Measurements from ENCODE around the gene CLOCK.

CLOCK gene

GRCh38 chr4:55437823-55438222 lies 108.9 kb downstream of the CLOCK start:
- no peaks in the 10 kb centered on the region for H3K9me3 ChIP-seq (replicated peaks in 1 of 2; ENCODE audit: control insufficient read depth in 2 of 2, insufficient read depth in 1 of 2, low read depth in 1 of 2, low read length in 2 of 2)
- no peak for DNase-seq (ENCODE audit: low spot score)
- H2BK15ac ChIP-seq (ENCODE audit: low read length) = no peak overlapping the region
- no peak overlapping the region for H2BK5ac ChIP-seq (ENCODE audit: low read length)
- H3K4me2 ChIP-seq (ENCODE audit: insufficient read depth, low read length, poor library complexity, severe bottlenecking) = no peak overlapping the region
- H3K18ac ChIP-seq (ENCODE audit: low read length) = no peak overlapping the region
- no peaks in the 10 kb centered on the region for H3K27me3 ChIP-seq (ENCODE audit: control insufficient read depth in 3 of 3, insufficient read depth in 3 of 3, low read depth in 1 of 3, low read length in 3 of 3)
- H3K4me3 ChIP-seq (ENCODE audit: low read length in 2 of 2) = no peak overlapping the region
- H3K27ac ChIP-seq (replicated peaks; ENCODE audit: low read length) = no peak overlapping the region
- H2BK12ac ChIP-seq (ENCODE audit: low read length) = no peak overlapping the region
- no peak overlapping the region for H2AK5ac ChIP-seq (ENCODE audit: low read depth, low read length)
- peaks cover 9 to 100% of the 10 kb centered on the region in 2 donors for H3K36me3 ChIP-seq (replicated peaks in 1 of 2; ENCODE audit: control insufficient read depth in 2 of 2, insufficient read depth in 2 of 2, low read length in 2 of 2)
- H2AFZ ChIP-seq (ENCODE audit: low read length) = no peak overlapping the region
- H3K9ac ChIP-seq (ENCODE audit: low read depth, low read length, poor library complexity) = no peak overlapping the region
- H4K8ac ChIP-seq (ENCODE audit: low read depth, low read length) = no peak overlapping the region
- H3K4me1 ChIP-seq (ENCODE audit: control insufficient read depth in 2 of 2, insufficient read depth in 1 of 2, low read depth in 1 of 2, low read length in 2 of 2) = no peaks in the 10 kb centered on the region
- H3K4ac ChIP-seq (ENCODE audit: low read length) = no peak overlapping the region
- no peak overlapping the region for H2BK120ac ChIP-seq (ENCODE audit: low read depth, low read length)
- no peak overlapping the region for H3K14ac ChIP-seq (ENCODE audit: low read length)
- no CpG with 5 or more reads among the region's 3 CpGs for WGBS, 2 donors (ENCODE audit: extremely low coverage in 2 of 2, insufficient read length in 2 of 2, insufficient replicate concordance in 1 of 2)
- no peaks in the 10 kb centered on the region for H3K79me1 ChIP-seq (ENCODE audit: low read depth, low read length)
- no peak overlapping the region for H4K91ac ChIP-seq (ENCODE audit: low read depth, low read length, poor library complexity)
- no peak overlapping the region for H3K23ac ChIP-seq (ENCODE audit: low read depth, low read length, poor library complexity)

GRCh38 chr4:55437356-55437796 lies 109.3 kb downstream of the CLOCK start:
- Histone ChIP-seq H3K9me3 (replicated peaks in 1 of 2; ENCODE audit: control insufficient read depth in 2 of 2, insufficient read depth in 1 of 2, low read depth in 1 of 2, low read length in 2 of 2) (no peaks in the 10 kb centered on the region), H3K4me3 (ENCODE audit: low read length in 2 of 2) (no peak overlapping the region), H2BK12ac (ENCODE audit: low read length) (no peak overlapping the region), H2BK15ac (ENCODE audit: low read length) (no peak overlapping the region), H2BK5ac (ENCODE audit: low read length) (no peak overlapping the region), H4K8ac (ENCODE audit: low read depth, low read length) (no peak overlapping the region), H3K4me2 (ENCODE audit: insufficient read depth, low read length, poor library complexity, severe bottlenecking) (no peak overlapping the region), H2BK120ac (ENCODE audit: low read depth, low read length) (no peak overlapping the region), H3K4ac (ENCODE audit: low read length) (no peak overlapping the region), H3K23ac (ENCODE audit: low read depth, low read length, poor library complexity) (no peak overlapping the region), H3K79me1 (ENCODE audit: low read depth, low read length) (no peaks in the 10 kb centered on the region), H3K9ac (ENCODE audit: low read depth, low read length, poor library complexity) (no peak overlapping the region), H2AFZ (ENCODE audit: low read length) (no peak overlapping the region), H3K36me3 (replicated peaks in 1 of 2; ENCODE audit: control insufficient read depth in 2 of 2, insufficient read depth in 2 of 2, low read length in 2 of 2) (peaks cover 9 to 100% of the 10 kb centered on the region in 2 donors), H2AK5ac (ENCODE audit: low read depth, low read length) (no peak overlapping the region), H3K18ac (ENCODE audit: low read length) (no peak overlapping the region), H4K91ac (ENCODE audit: low read depth, low read length, poor library complexity) (no peak overlapping the region), H3K27ac (replicated peaks; ENCODE audit: low read length) (no peak overlapping the region), H3K4me1 (ENCODE audit: control insufficient read depth in 2 of 2, insufficient read depth in 1 of 2, low read depth in 1 of 2, low read length in 2 of 2) (no peaks in the 10 kb centered on the region), H3K27me3 (ENCODE audit: control insufficient read depth in 3 of 3, insufficient read depth in 3 of 3, low read depth in 1 of 3, low read length in 3 of 3) (no peaks in the 10 kb centered on the region), H3K14ac (ENCODE audit: low read length) (no peak overlapping the region)
- WGBS, 2 donors (ENCODE audit: extremely low coverage in 2 of 2, insufficient read length in 2 of 2, insufficient replicate concordance in 1 of 2) = no CpG with 5 or more reads among the region's 5 CpGs
- no peak for DNase-seq (ENCODE audit: low spot score)

DNA sequence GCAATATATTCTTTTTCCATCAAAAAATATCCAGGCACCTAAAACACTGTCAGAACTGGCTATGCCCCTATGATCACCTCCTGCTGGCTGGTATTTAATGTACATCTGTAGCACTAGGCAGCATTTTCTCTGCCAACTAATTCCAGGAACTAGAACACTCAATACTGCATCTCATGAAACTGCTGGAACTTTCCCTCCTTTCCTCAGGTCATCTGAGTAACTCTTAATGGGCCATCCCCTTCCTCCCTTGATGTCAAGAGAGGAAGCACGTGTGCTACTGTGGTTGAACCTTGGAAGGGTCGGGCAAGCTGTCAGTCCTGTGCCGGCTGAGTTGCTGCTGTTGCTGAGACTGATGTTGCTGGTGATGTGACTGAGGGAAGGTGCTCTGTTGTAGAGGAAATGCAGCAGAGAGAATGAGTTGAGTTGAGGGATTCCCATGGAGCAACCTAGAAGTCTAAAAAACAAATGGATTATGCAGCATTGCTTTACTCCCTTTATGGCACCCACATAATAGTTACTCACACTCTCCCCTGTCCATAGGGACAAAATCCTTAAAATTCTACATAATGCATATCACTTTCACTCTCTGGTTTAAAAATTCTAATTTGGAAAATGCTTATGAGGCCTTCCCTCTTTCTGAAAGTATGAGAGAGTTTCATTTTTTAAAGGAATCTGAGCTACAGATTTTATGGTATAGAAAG lies 111.4 kb downstream of the CLOCK start:
- H3K9ac ChIP-seq (ENCODE audit: low read depth, low read length, poor library complexity) = no peak overlapping the region
- H3K36me3 ChIP-seq (replicated peaks in 1 of 2; ENCODE audit: control insufficient read depth in 2 of 2, insufficient read depth in 2 of 2, low read length in 2 of 2) = peaks cover 2 to 100% of the 10 kb centered on the region in 2 donors

GRCh38 chr4:55431710-55432336 lies 114.9 kb downstream of the CLOCK start:
- H3K9me3 ChIP-seq (replicated peaks in 1 of 2; ENCODE audit: control insufficient read depth in 2 of 2, insufficient read depth in 1 of 2, low read depth in 1 of 2, low read length in 2 of 2) = no peaks in the 10 kb centered on the region
- no peaks in the 10 kb centered on the region for H3K79me1 ChIP-seq (ENCODE audit: low read depth, low read length)
- no peak overlapping the region for H4K91ac ChIP-seq (ENCODE audit: low read depth, low read length, poor library complexity)
- no peak overlapping the region for H3K27ac ChIP-seq (replicated peaks; ENCODE audit: low read length)
- no peak overlapping the region for H3K4me3 ChIP-seq (ENCODE audit: low read length in 2 of 2)
- H3K9ac ChIP-seq (ENCODE audit: low read depth, low read length, poor library complexity) = no peak overlapping the region
- H2BK12ac ChIP-seq (ENCODE audit: low read length) = no peak overlapping the region
- no peaks in the 10 kb centered on the region for H3K27me3 ChIP-seq (ENCODE audit: control insufficient read depth in 3 of 3, insufficient read depth in 3 of 3, low read depth in 1 of 3, low read length in 3 of 3)
- H3K23ac ChIP-seq (ENCODE audit: low read depth, low read length, poor library complexity) = no peak overlapping the region
- no peak for DNase-seq (ENCODE audit: low spot score)
- no peak overlapping the region for H2BK120ac ChIP-seq (ENCODE audit: low read depth, low read length)
- H2AFZ ChIP-seq (ENCODE audit: low read length) = no peak overlapping the region
- WGBS, 2 donors (ENCODE audit: extremely low coverage in 2 of 2, insufficient read length in 2 of 2, insufficient replicate concordance in 1 of 2) = no CpG with 5 or more reads among the region's 6 CpGs
- no peak overlapping the region for H3K4me2 ChIP-seq (ENCODE audit: insufficient read depth, low read length, poor library complexity, severe bottlenecking)
- H2BK5ac ChIP-seq (ENCODE audit: low read length) = no peak overlapping the region
- H3K14ac ChIP-seq (ENCODE audit: low read length) = no peak overlapping the region
- H3K4me1 ChIP-seq (ENCODE audit: control insufficient read depth in 2 of 2, insufficient read depth in 1 of 2, low read depth in 1 of 2, low read length in 2 of 2) = no peaks in the 10 kb centered on the region
- no peak overlapping the region for H2AK5ac ChIP-seq (ENCODE audit: low read depth, low read length)
- peaks cover 4 to 100% of the 10 kb centered on the region in 2 donors for H3K36me3 ChIP-seq (replicated peaks in 1 of 2; ENCODE audit: control insufficient read depth in 2 of 2, insufficient read depth in 2 of 2, low read length in 2 of 2)
- H2BK15ac ChIP-seq (ENCODE audit: low read length) = no peak overlapping the region
- no peak overlapping the region for H3K4ac ChIP-seq (ENCODE audit: low read length)
- no peak overlapping the region for H3K18ac ChIP-seq (ENCODE audit: low read length)
- no peak overlapping the region for H4K8ac ChIP-seq (ENCODE audit: low read depth, low read length)

More for the DNA sequence above, 111.4 kb downstream of the CLOCK start:
- Histone ChIP-seq H3K27me3 (ENCODE audit: control insufficient read depth in 3 of 3, insufficient read depth in 3 of 3, low read depth in 1 of 3, low read length in 3 of 3) (no peaks in the 10 kb centered on the region), H4K91ac (ENCODE audit: low read depth, low read length, poor library complexity) (no peak overlapping the region), H2BK120ac (ENCODE audit: low read depth, low read length) (no peak overlapping the region), H2AK5ac (ENCODE audit: low read depth, low read length) (no peak overlapping the region), H3K4me1 (ENCODE audit: control insufficient read depth in 2 of 2, insufficient read depth in 1 of 2, low read depth in 1 of 2, low read length in 2 of 2) (no peaks in the 10 kb centered on the region), H3K4me2 (ENCODE audit: insufficient read depth, low read length, poor library complexity, severe bottlenecking) (no peak overlapping the region), H3K4ac (ENCODE audit: low read length) (no peak overlapping the region), H2BK15ac (ENCODE audit: low read length) (no peak overlapping the region), H3K79me1 (ENCODE audit: low read depth, low read length) (no peaks in the 10 kb centered on the region), H3K4me3 (ENCODE audit: low read length in 2 of 2) (no peak overlapping the region), H3K23ac (ENCODE audit: low read depth, low read length, poor library complexity) (no peak overlapping the region), H3K14ac (ENCODE audit: low read length) (no peak overlapping the region), H3K9me3 (replicated peaks in 1 of 2; ENCODE audit: control insufficient read depth in 2 of 2, insufficient read depth in 1 of 2, low read depth in 1 of 2, low read length in 2 of 2) (no peaks in the 10 kb centered on the region), H3K27ac (replicated peaks; ENCODE audit: low read length) (no peak overlapping the region), H2BK12ac (ENCODE audit: low read length) (no peak overlapping the region), H3K18ac (ENCODE audit: low read length) (no peak overlapping the region), H4K8ac (ENCODE audit: low read depth, low read length) (no peak overlapping the region), H2BK5ac (ENCODE audit: low read length) (no peak overlapping the region), H2AFZ (ENCODE audit: low read length) (no peak overlapping the region)
- no CpG with 5 or more reads among the region's 3 CpGs for WGBS, 2 donors (ENCODE audit: extremely low coverage in 2 of 2, insufficient read length in 2 of 2, insufficient replicate concordance in 1 of 2)
- DNase-seq (ENCODE audit: low spot score) = no peak
